Left hindlimb (tissue), 1 donor: Measurements from ENCODE around the gene ACSL6.

Experiments used
- DNase-seq: peaks from one replicate; pipeline ENCODE4 v3.0.0-alpha.2; 2018

The ACSL6 gene

GRCh38 chr5:131998431-131999040, 12.9 kb downstream of the ACSL6 start:
- DNase-seq = peak; percentile 13

- DNase-seq = no peak
These were observed 13.7 kb downstream of the ACSL6 start for GRCh38 chr5:131997727-131998117.

GRCh38 chr5:131997026-131997726, 14.3 kb downstream of the ACSL6 start:
- peak; percentile 4 for DNase-seq

GRCh38 chr5:131996210-131997025, 15.0 kb downstream of the ACSL6 start:
- DNase-seq = peak; percentile 5

DNA sequence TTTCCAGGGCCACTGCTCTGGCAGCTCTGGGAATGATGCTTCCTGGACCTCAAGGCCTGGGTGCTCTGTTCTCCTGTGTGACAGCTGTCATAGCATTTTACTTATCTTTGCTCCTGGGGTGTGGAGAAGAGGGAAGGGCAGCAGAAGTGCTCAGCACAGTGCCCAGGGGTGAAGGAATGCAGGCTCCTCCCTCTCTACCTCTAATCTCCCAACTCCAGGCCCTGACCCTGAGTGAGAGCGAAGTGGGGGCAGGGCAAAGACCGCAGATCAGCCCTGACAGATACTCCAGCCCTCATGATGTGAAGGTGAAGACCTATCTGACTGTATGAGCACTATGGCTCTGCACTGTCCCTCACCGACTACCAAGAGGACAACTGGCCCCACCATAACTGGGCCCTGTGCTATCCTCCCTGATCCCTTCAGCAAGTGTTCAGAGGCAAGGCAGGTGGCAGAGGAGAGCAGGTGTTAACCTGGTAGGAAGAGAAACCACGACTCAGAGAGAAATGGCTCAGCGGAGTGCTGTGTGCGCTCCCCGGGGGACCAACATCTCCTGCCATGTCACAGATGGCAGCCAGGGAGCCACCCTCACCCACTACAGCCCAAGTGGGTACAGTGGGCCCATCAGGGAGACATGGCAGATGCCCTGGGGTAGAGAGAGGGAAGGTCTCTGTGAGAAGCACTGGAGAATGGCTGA, 16.8 kb downstream of the ACSL6 start:
- no peak for DNase-seq

- DNase-seq = no peak
These were observed 17.4 kb downstream of the ACSL6 start for GRCh38 chr5:131994090-131994489.

DNA sequence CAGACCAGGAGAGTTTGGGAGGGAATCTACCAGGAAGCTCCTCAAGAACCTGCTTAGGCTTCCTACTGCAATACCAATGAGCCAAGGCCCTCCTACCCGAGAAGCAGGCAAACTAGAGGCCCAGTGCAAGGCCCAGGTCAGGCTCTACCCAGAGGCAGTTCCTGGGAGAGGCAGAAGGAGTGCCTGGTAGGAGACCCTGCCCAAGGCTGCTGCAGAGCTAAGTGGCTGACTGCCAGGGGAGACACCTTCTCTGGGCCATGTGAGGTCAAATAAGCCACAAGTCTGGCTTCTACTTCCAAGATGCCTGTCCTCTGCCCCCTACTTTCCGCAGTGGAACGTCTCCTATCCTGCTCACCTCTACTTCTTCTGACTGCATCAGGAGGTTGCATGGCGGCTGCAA, 17.8 kb downstream of the ACSL6 start:
- no peak for DNase-seq

DNA sequence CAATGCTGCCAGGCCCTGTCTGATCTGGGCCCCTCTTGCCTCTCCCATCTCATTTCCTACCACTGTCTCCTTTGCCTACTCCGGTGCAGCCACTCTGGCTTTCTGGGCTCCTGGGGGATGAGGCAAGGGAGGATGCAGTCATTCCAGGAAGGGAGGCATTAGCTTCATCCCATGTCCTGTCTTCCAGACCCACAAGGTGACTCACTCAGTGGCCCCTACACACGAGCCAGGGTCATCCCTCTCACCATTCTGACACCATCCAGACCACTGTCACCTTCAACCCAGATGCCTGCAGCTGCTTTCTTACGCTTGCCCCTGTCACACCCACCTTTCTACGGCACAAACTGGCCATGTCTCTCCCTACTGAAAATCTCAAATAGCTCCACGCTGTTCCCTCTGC, 19.1 kb downstream of the ACSL6 start:
- no peak for DNase-seq

DNA sequence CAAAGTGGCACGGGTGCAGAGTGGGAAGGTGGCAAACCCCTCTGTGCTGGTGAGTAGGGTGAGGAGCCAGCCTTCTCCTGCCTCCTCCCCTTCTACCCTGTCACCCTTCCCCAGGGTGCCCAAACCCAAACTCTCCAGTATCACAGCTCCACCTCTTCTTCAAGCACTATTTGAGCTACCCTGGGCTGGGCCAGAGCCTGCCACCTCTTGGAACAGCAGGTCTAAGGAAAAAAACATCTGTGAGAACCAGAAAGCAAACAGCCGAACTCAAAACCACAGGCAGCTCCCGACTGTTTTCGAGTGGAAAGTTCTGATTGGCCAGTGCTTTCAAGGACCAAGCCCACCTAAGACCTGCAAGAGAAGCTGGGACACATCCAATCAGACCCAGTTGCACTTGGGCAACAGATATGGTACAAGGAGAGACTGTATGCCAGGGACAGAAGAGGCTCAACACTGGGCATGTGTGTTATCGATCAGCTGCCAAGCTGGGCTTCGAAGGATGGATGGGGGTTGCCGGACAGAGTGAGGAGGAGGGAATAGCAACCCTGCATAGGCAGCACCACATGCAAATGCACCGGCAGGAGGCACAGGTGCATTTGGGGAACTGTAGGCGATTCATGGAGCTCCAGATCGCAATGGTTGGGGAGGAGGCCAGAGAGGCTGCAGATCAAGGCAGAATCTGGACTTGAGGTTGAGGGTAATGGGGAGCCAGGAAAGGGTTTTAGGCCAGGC, 19.7 kb downstream of the ACSL6 start:
- DNase-seq = no peak

DNA sequence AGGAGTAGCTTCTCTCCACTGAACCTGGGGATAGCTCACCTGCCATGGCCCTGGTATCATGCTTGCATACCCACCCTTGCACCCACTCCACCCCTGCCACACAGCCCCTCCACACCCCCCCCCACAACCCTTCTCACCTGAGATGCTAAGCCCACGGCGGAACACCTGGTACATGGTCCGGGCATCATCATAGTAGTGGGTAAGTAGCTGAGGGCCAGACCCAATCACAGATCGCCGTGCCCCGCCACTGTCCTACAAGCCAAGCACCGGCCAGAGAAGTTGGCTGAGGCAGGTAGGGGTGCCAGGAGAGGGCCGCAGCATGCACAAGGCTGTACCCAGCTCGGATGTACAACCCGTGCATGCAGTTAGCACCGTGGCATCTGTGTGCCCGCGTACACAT, 20.7 kb downstream of the ACSL6 start:
- DNase-seq = no peak

DNA sequence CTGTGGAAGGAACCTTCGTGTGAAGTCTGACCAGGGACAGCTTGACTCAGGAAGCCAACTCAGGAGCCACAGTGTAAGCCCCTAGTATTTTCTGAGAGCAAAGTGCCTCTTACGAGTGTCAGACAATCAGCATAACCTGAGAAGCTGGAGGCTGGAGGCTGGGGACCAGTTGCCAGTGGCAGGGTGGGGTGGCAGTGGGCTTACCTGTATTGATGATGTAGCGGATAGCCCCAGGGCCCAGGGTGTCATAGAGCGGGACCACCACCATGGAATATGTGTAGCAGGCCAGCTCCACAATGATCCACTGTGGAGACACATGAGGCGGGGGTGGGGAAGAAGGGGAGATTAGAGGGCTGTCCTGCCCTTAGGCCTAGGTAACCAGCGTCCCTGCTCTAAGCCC, 22.9 kb downstream of the ACSL6 start:
- no peak for DNase-seq

GRCh38 chr5:131987251-131987650, 24.2 kb downstream of the ACSL6 start:
- no peak for DNase-seq

- DNase-seq = no peak
These were observed 25.1 kb downstream of the ACSL6 start for GRCh38 chr5:131986161-131986912.

- DNase-seq = no peak
These were observed 26.3 kb downstream of the ACSL6 start for GRCh38 chr5:131984956-131985665.

DNA sequence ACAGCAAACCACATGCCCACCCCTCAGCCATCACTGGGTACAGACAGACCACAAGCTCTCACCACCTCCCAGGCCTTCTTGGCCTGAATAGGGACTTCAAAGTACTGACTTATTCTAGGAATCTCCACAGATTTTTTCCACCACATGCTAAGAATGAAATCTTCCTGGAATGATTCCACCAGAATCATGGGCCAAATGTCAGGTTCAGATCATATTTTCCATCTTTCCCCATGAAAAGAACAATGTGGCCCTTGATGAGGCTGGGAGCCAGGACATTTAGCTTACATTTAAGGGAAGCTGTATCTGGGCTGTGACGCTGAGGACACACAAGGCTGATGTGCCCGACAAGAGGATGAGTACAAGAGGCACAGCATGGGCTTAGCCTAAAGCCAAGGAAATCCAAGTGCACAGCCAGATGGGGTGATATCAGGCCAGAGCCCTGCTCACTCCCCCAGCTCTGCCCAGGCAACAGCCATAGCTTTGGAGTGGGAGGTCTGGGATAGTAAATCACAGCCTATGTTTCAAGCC, 28.1 kb downstream of the ACSL6 start:
- DNase-seq = peak; percentile 72

- no peak for DNase-seq
These were observed 29.9 kb downstream of the ACSL6 start for GRCh38 chr5:131981516-131981915.

GRCh38 chr5:131980696-131981095, 30.8 kb downstream of the ACSL6 start:
- no peak for DNase-seq

- DNase-seq = no peak
These were observed 31.6 kb downstream of the ACSL6 start for GRCh38 chr5:131979816-131980215.

DNA sequence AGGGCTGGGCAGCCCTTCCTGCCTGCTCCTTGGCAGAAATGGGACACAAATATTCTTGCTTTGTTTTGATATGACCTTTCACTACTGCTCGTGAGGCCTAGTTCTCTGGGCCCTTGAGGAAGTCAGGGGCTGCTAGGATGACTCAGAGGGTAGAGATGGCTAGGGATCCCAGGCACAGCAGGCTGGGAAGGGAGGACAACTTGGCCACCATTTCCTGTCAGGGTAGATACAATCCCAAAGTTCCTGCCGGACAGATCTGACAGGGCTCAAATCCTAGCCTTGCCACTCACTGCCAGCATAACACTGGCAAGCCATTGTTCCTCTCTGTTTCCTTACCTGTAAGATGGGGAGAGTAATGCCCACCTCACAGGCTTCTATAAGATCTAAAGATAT, 34.2 kb downstream of the ACSL6 start:
- DNase-seq = no peak

- DNase-seq = no peak
These were observed 34.8 kb downstream of the ACSL6 start for GRCh38 chr5:131976414-131977211.
